K562 (cell line): ENCODE measurements around the gene DUSP9. TPM values are rescaled to one million over a fixed set of nuclear protein-coding genes. Genes with fewer than 3 reads are reported as not detected.
A peak's percentile ranks its signal among the peaks of the same experiment; 100 is the strongest.

Experiments used
- CREM ChIP-seq: IDR thresholded peaks from 2 replicates; pipeline ENCODE4 v1.6.1; 2014; ENCODE audit warnings: antibody characterized with exemption, low read depth
- CTCFL ChIP-seq: IDR thresholded peaks from 2 replicates; pipeline ENCODE4 v1.6.1; 2011; ENCODE audit warnings: borderline replicate concordance, low read depth, mild to moderate bottlenecking, moderate library complexity, low read length; ENCODE audit not compliant: insufficient read depth, poor library complexity, severe bottlenecking
- HNRNPK ChIP-seq: fragments of 200-400 bp; formaldehyde crosslinking; IDR thresholded peaks from one replicate; pipeline ENCODE4 v1.6.1; 2018; ENCODE audit warnings: mild to moderate bottlenecking, low read depth, low read length; ENCODE audit not compliant: poor library complexity, severe bottlenecking
- KDM5B ChIP-seq: fragments of 200-600 bp; sonication (generic); IDR thresholded peaks from 2 replicates; pipeline ENCODE4 v1.6.1; 2012; ENCODE audit warnings: low read depth, mild to moderate bottlenecking, moderate library complexity, low read length, control low read depth, inconsistent platforms; ENCODE audit not compliant: insufficient replicate concordance
- PHF20 ChIP-seq: fragments of 450-650 bp; IDR thresholded peaks from 2 replicates; pipeline ENCODE4 v1.6.1; 2018; ENCODE audit not compliant: partially characterized antibody
- POLR2AphosphoS5 ChIP-seq: IDR thresholded peaks from 2 replicates; pipeline ENCODE4 v1.6.1; 2011; ENCODE audit warnings: mild to moderate bottlenecking, low read depth, low read length, moderate library complexity; ENCODE audit not compliant: control insufficient read depth, insufficient read depth
- TAF1 ChIP-seq: IDR thresholded peaks from 2 replicates; pipeline ENCODE4 v1.6.1; 2011; ENCODE audit warnings: mild to moderate bottlenecking, low read length, moderate library complexity; ENCODE audit not compliant: insufficient read depth, control insufficient read depth, severe bottlenecking; ENCODE audit errors: extremely low read depth
- ZBTB7A ChIP-seq: IDR thresholded peaks from 2 replicates; pipeline ENCODE4 v1.6.1; 2011; ENCODE audit warnings: low read depth, mild to moderate bottlenecking, low read length, moderate library complexity, borderline replicate concordance; ENCODE audit not compliant: control insufficient read depth
- polyA plus RNA-seq, 8 experiments: library from polyadenylated mRNA; depleted of rRNA in 4 of 8; stranded (reverse) in 5 of 8; unstranded in 3 of 8; fragments of >200 nt; fragmentation: Nextera tagmentation in 2 of 8; fragmentation: Illumina TruSeq in 1 of 8; extraction: Ambion mirVana in 2 of 8; extraction: Trizol in 1 of 8; gene quantifications; 2 replicates each; pipeline versions ENCODE4 v1.2.1 to v1.2.3, GENCODE V29; 2011 to 2014; ENCODE audit warnings: inconsistent platforms in 1 of 8, missing spikeins in 1 of 8
- total RNA-seq, 7 experiments: library from RNA; depleted of rRNA in 6 of 7; stranded (reverse); fragments of >200 nt in 6 of 7; fragmentation: Illumina TruSeq in 2 of 7; extraction: Trizol in 2 of 7; gene quantifications; 2 replicates each; pipeline versions ENCODE4 v1.2.1 to v1.2.3, GENCODE V29; 2011 to 2021; ENCODE audit warnings: low replicate concordance in 1 of 7

Gene DUSP9
- total and polyA plus RNA-seq, 9 of the 15 experiments (the other 6 are each of a cell fraction or from before 2014, with no cell fraction given), result 0.11 to 14.1 (median 5.5) TPM

GRCh38 chrX:153687121-153688039 is 40.4 kb downstream of the DUSP9 start, which contains the start of gene SLC6A8 (continued):
- peak; percentile 64 for TF ChIP-seq CTCFL
- TF ChIP-seq POLR2AphosphoS5, result peak; percentile 71; the same call in 1 of the 2 replicates
- peak; percentile 60 for TF ChIP-seq TAF1
- peak; percentile 51; the same call in 1 of the 2 replicates for TF ChIP-seq ZBTB7A
- no peak for TF ChIP-seq PHF20
- peak; percentile 76 for TF ChIP-seq KDM5B
- TF ChIP-seq CREM, result 0 out of 2 replicates have a peak, but pooled peaks have one; percentile 37
- TF ChIP-seq HNRNPK, result peak; percentile 55
- TF ChIP-seq, all 486 proteins: peak for 22
